SK-N-SH (cell line): ENCODE data around the gene MSI1. TPM values are rescaled to one million over a fixed set of nuclear protein-coding genes. Genes with fewer than 3 reads are reported as not detected.

Experiments used
- CTCF ChIA-PET: fragments of 300-600, 350-600 bp; formaldehyde crosslinking; extraction: SDS; loops from one replicate; lab custom pipeline; 2021; lab: Yijun Ruan, JAX
- POLR2A ChIA-PET: fragments of 350-600 bp; sonication (Branson Sonifier 250); formaldehyde crosslinking; extraction: SDS; loops from one replicate; lab custom pipeline; 2020; ENCODE audit warnings: antibody characterized with exemption, inconsistent platforms; lab: Yijun Ruan, JAX
- DNase-seq: peaks from one replicate; pipeline ENCODE4 v3.0.0; 2012
- H2AFZ ChIP-seq: fragments of 200-600 bp; sonication (generic); 2 replicates; pipeline ENCODE4 v1.8.1; 2016; ENCODE audit warnings: antibody characterized with exemption, mild to moderate bottlenecking, low read depth
- H3F3A ChIP-seq: fragments of 200-600 bp; sonication (generic); replicated peaks from 2 replicates; pipeline ENCODE3; 2016; ENCODE audit warnings: antibody characterized with exemption, mild to moderate bottlenecking; ENCODE audit not compliant: insufficient read depth
- H3K27ac ChIP-seq, 2 experiments: fragments of 200-500 bp in 1 of 2; fragments of 200-600 bp in 1 of 2; sonication (Bioruptor generic) in 1 of 2; sonication (generic), shearing (Covaris generic) in 1 of 2; 2 replicates each; pipeline versions ENCODE4 v1.5.1 to v1.6.1; 2014 to 2016; ENCODE audit warnings: low read depth in 2 of 2, inconsistent platforms in 1 of 2, low read length in 1 of 2, mild to moderate bottlenecking in 1 of 2, mixed read lengths in 1 of 2
- H3K27me3 ChIP-seq: fragments of 200-600 bp; sonication (generic), shearing (Covaris generic); 2 replicates; pipeline ENCODE4 v1.6.1; 2016; ENCODE audit warnings: mixed run types; ENCODE audit not compliant: insufficient read depth
- H3K36me3 ChIP-seq, 2 experiments: fragments of 200-500 bp in 1 of 2; fragments of 200-600 bp in 1 of 2; sonication (Bioruptor generic) in 1 of 2; sonication (generic) in 1 of 2; replicated peaks in 1 of 2; 2 replicates each; pipeline versions ENCODE3 to v1.5.1; 2014 to 2016; ENCODE audit warnings: low read length in 1 of 2, mild to moderate bottlenecking in 1 of 2; ENCODE audit not compliant: insufficient read depth in 2 of 2, control insufficient read depth in 1 of 2
- H3K4me1 ChIP-seq, 2 experiments: fragments of 200-500 bp in 1 of 2; fragments of 200-600 bp in 1 of 2; sonication (Bioruptor generic) in 1 of 2; sonication (generic), shearing (Covaris generic) in 1 of 2; 2 replicates each; pipeline versions ENCODE4 v1.5.1 to v1.6.1; 2014 to 2016; ENCODE audit warnings: low read depth in 1 of 2, low read length in 1 of 2, mixed run types in 1 of 2; ENCODE audit not compliant: insufficient read depth in 2 of 2, control insufficient read depth in 1 of 2
- H3K4me2 ChIP-seq: fragments of 200-600 bp; sonication (generic), shearing (Covaris generic); 2 replicates; pipeline ENCODE4 v1.6.1; 2017; ENCODE audit warnings: mixed run types
- H3K4me3 ChIP-seq, 2 experiments: fragments of 200-500 bp in 1 of 2; fragments of 200-600 bp in 1 of 2; sonication (Bioruptor generic) in 1 of 2; sonication (generic), shearing (Covaris generic) in 1 of 2; 2 replicates each; pipeline versions ENCODE4 v1.5.1 to v1.8.1; 2014 to 2016; ENCODE audit warnings: low read depth in 2 of 2, inconsistent platforms in 1 of 2, low read length in 1 of 2, mild to moderate bottlenecking in 1 of 2, mixed read lengths in 1 of 2, moderate library complexity in 1 of 2
- H3K79me2 ChIP-seq: fragments of 200-600 bp; sonication (generic); 2 replicates; pipeline ENCODE4 v1.8.1; 2017; ENCODE audit warnings: mild to moderate bottlenecking; ENCODE audit not compliant: insufficient read depth
- H3K9ac ChIP-seq: fragments of 200-600 bp; sonication (generic); 2 replicates; pipeline ENCODE4 v1.6.1; 2017; ENCODE audit warnings: mixed run types
- H3K9me2 ChIP-seq: fragments of 200-600 bp; sonication (generic); 2 replicates; pipeline ENCODE4 v1.6.1; 2017; ENCODE audit warnings: mixed run types
- H3K9me3 ChIP-seq: fragments of 200-600 bp; sonication (generic); 2 replicates; pipeline ENCODE4 v1.6.1; 2017; ENCODE audit warnings: mixed run types, mild to moderate bottlenecking, moderate library complexity
- H4K20me1 ChIP-seq: fragments of 200-600 bp; sonication (generic); 2 replicates; pipeline ENCODE4 v1.6.1; 2017; ENCODE audit warnings: mild to moderate bottlenecking, mixed run types; ENCODE audit not compliant: insufficient read depth
- FOSL2 ChIP-seq: IDR thresholded peaks from 2 replicates; pipeline ENCODE4 v1.4.0; 2012; ENCODE audit warnings: low read depth, mild to moderate bottlenecking, moderate library complexity, borderline replicate concordance
- FOXJ3 ChIP-seq: sonication (generic); formaldehyde crosslinking; IDR thresholded peaks from 2 replicates; pipeline ENCODE4 v1.5.1; 2020; ENCODE audit warnings: mild to moderate bottlenecking, missing genetic modification reagents
- IRF3 ChIP-seq: fragments of 150-350 bp; IDR thresholded peaks from 2 replicates; pipeline ENCODE4 v1.6.1; 2016; ENCODE audit warnings: mild to moderate bottlenecking, low read depth, low read length
- MAX ChIP-seq: IDR thresholded peaks from 2 replicates; pipeline ENCODE4 v1.4.0; 2012; ENCODE audit warnings: low read depth
- MEF2A ChIP-seq: IDR thresholded peaks from 2 replicates; pipeline ENCODE4 v1.4.0; 2012; ENCODE audit warnings: low read depth, borderline replicate concordance
- NRF1 ChIP-seq: IDR thresholded peaks from 2 replicates; pipeline ENCODE4 v1.6.1; 2012; ENCODE audit warnings: low read depth, mild to moderate bottlenecking, low read length
- REST ChIP-seq: IDR thresholded peaks from 2 replicates; pipeline ENCODE4 v1.6.1; 2012; ENCODE audit warnings: mild to moderate bottlenecking, low read depth, low read length, moderate library complexity
- RFX5 ChIP-seq: IDR thresholded peaks from 2 replicates; pipeline ENCODE4 v1.6.1; 2012; ENCODE audit warnings: mild to moderate bottlenecking, improper control_type of control experiment, low read length
- TCF12 ChIP-seq: IDR thresholded peaks from 2 replicates; pipeline ENCODE4 v1.4.0; 2012
- TEAD4 ChIP-seq: IDR thresholded peaks from 2 replicates; pipeline ENCODE4 v1.4.0; 2012; ENCODE audit warnings: mild to moderate bottlenecking, borderline replicate concordance; ENCODE audit not compliant: insufficient read depth
- USF1 ChIP-seq: IDR thresholded peaks from 2 replicates; pipeline ENCODE4 v1.4.0; 2012; ENCODE audit warnings: low read depth, borderline replicate concordance
- USF2 ChIP-seq: fragments of 150-350 bp; IDR thresholded peaks from 2 replicates; pipeline ENCODE4 v1.6.1; 2017; ENCODE audit warnings: antibody characterized with exemption, low read length, low read depth, borderline replicate concordance
- WGBS: methylation state at CpG from one replicate; pipeline ENCODE4 v1.1.6; 2017; ENCODE audit warnings: low lambda C conversion rate; 5-methylcytosine and 5-hydroxymethylcytosine counted together
- polyA plus RNA-seq, 3 experiments: library from polyadenylated mRNA; depleted of rRNA; stranded (reverse); fragments of >200 nt; gene quantifications; 2 replicates each; pipeline ENCODE4 v1.2.3, GENCODE V29; 2012

The MSI1 gene
- polyA plus RNA-seq, 1 of the 3 experiments (the other 2 are of a cell fraction), result 1.7 TPM

GRCh38 chr12:120404271-120404670 lies 35.3 kb upstream of the MSI1 start:
- Histone ChIP-seq H3K27me3 (no peaks in the 10 kb centered on the region), H3K79me2 (no peaks in the 10 kb centered on the region), H3K4me2 (no peak overlapping the region), H3F3A (no peaks in the 10 kb centered on the region), H3K9ac (no peak overlapping the region), H3K27ac (no peak overlapping the region), H4K20me1 (no peaks in the 10 kb centered on the region), H3K9me2 (no peaks in the 10 kb centered on the region), H3K9me3 (no peaks in the 10 kb centered on the region), H2AFZ (no peak overlapping the region), H3K4me3 (no peak overlapping the region), H3K36me3 (no peaks in the 10 kb centered on the region), H3K4me1 (no peaks in the 10 kb centered on the region; a peak in 1 of 4 replicates)
- DNase-seq, result peak; percentile 42
- ChIA-PET CTCF (interaction anchor here (1.0 kb wide), 1 partner anchor 13 kb away, joined by 3 read pairs; no protein-coding TSS in a partner anchor), POLR2A (no interaction called here)
- TF ChIP-seq REST (no peak), FOXJ3 (CRISPR knock-in tag) (no peak), MAX (no peak), MEF2A (no peak), USF2 (no peak), IRF3 (no peak), FOSL2 (no peak), RFX5 (no peak), TCF12 (no peak), USF1 (no peak), TEAD4 (no peak), NRF1 (no peak)
- 75% methylated on average over 1 of the region's 1 CpG for WGBS
